Posterior vena cava (tissue), 2 donors: ENCODE measurements around the gene ATP2B2. TPM values are rescaled to one million over a fixed set of nuclear protein-coding genes. Genes with fewer than 3 reads are reported as not detected.

ENCODE experiments used
- DNase-seq: peaks from one replicate; pipeline ENCODE4 v3.0.0-alpha.2; 2020; ENCODE audit warnings: low spot score
- intact Hi-C, 2 donors: fragments of 100-400 bp; cut with DNase I; formaldehyde crosslinking; loops; one replicate each; pipeline versions ENCODE4 v1.14.1 to v1.14.2; 2022 to 2023
- total RNA-seq, 2 donors: library from RNA; stranded (reverse); fragmentation: NEBNext Ultra II Directional; extraction: Animal tissue kit (Norgen Biotek cat#: 25700); gene quantifications; one replicate each; pipeline ENCODE4 v1.2.1, GENCODE V29; 2021
- donor health status: DM: yes; HTN: yes; CAD: no.
- donor health status: DM: yes; HTN: yes; CAD: no.

Gene ATP2B2
- total RNA-seq, 2 donors from 2014 or later: 0.29 to 0.42 TPM

DNA sequence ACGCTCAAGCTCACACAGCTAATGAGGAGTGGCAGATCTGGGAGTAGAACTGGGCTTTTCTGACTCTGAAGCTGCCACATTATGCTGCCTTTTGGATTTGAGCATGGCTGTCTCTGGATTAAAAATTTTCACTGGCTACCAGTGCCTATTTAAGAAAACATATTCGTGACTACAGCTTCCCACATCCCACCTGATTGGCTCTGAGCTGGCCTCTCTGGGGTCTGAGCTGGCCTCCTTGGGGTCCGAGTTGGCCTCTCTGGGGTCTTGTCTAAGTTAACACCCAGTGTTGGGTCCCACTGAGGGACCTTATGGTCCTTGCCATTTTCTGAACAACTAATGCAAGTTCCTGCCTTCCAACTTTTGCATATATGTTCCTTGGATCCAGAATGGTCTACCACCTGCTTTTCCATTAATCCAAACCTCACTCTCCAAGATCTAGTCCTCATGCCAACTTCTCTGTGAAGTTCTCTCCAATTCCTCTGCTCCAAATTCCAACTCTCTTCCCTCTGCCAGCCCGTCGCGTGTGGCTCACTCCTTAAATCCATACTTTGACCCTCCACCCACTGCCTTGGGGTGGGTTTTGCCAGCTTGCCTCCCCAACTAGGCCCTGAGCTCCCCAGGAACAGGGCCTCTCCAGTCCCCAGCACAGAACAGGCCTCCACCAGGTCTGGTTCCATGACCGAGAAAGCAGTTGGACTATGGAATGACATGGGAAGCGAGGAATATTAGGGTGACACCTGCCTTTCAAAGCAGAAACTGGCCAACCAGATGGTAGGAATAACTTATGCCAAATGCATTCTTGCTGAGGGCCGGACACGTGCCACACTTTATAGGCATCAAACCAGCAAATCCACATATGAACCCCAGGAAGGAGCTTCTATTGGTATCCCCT lies 42.5 kb downstream of the ATP2B2 start:
- no peak for DNase-seq
- intact Hi-C loops: no loop called here

DNA sequence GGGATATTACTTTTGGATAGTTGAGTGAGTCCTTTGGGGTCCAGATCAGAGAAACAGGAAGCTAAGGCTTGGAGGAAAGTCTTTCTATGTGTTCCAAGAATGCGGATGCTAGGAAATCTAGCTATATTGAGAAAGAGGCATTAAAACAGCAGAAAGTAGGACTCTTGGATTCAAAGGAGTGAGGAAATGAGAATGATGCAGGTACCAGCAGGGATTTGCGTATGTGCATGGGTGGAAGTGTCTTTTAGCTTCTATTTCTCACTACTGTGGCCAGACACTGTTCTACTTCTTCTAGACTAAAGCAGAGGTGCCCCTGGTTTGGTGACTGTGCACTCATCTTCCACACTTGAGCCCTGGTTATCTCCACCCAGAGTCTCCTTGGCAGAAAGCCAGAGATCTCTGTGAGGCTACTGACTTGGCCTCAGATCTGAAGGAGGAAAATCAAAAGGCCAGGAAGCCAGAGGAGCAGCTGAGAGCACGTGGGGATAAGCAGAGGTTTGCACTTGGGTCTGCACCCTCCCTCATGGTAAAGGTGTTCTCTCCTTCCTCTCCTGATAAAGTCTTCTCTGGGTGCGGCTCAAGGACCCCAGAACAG lies 44.3 kb downstream of the ATP2B2 start:
- intact Hi-C loops: no loop called here
- DNase-seq: no peak

GRCh38 chr3:10459954-10460754 lies 45.2 kb downstream of the ATP2B2 start:
- no peak for DNase-seq
- intact Hi-C loops: no loop called here

GRCh38 chr3:10457560-10457959 lies 47.8 kb downstream of the ATP2B2 start:
- intact Hi-C loops: no loop called here
- DNase-seq: no peak

DNA sequence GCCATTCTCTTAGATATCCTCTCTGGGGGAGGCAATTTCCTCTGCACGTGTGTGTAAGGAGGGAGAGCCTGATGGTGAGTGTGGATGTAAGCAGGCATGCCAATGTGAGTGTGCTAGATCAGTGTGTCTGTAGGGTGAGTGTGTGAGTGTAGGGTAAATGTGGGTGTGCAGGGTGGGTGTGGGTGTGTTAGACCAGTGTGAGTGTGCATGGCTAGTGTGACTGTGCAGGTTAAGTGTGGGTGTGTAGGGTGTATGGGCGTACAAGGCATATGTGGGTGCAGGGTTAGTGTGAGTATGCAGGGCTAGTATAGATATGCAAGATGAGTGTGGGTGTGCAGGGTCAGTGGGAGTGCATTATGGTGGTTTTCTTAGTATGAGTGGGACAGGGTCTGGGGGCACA lies 48.4 kb downstream of the ATP2B2 start:
- intact Hi-C loops: no loop called here

GRCh38 chr3:10455545-10455914 lies 49.9 kb downstream of the ATP2B2 start:
- no peak for DNase-seq

More for the DNA sequence above, 48.4 kb downstream of the ATP2B2 start:
- no peak for DNase-seq

GRCh38 chr3:10454907-10455544 lies 50.4 kb downstream of the ATP2B2 start:
- DNase-seq: no peak
- intact Hi-C loops: no loop called here

More at GRCh38 chr3:10455545-10455914, 49.9 kb downstream of the ATP2B2 start:
- intact Hi-C loops: no loop called here

DNA sequence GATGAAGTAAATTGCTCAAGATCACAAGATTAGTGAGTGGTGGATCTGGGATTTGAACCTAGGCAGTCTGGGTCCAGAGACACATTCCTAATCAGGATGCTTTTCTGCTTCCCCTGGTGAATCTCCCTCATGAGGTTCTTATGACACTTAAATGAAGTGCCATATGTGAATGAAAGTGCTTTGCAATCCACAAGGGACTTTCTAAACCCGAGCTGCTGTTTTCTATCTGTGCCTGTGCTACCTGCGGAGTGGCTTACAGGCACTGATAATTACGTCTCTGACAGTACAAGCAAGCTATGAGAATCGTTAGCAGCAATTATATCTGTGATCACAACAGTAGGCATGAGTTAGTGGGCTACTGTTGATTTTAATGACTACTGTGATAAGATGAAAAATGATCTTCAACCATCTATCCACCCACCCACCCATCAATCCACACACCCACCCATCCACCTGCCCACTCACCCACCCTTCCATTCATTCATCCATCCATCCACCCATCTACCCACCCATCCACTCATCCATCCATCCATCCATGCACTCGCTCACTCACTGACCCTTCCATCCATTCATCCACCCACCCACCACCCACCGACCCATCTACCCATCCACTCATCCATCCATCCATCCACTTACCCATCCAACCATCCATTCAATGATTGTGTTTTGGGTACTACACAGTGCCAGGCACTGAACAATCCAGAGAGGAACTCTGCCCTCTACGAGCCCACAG lies 51.8 kb downstream of the ATP2B2 start:
- intact Hi-C loops: no loop called here
- no peak for DNase-seq

DNA sequence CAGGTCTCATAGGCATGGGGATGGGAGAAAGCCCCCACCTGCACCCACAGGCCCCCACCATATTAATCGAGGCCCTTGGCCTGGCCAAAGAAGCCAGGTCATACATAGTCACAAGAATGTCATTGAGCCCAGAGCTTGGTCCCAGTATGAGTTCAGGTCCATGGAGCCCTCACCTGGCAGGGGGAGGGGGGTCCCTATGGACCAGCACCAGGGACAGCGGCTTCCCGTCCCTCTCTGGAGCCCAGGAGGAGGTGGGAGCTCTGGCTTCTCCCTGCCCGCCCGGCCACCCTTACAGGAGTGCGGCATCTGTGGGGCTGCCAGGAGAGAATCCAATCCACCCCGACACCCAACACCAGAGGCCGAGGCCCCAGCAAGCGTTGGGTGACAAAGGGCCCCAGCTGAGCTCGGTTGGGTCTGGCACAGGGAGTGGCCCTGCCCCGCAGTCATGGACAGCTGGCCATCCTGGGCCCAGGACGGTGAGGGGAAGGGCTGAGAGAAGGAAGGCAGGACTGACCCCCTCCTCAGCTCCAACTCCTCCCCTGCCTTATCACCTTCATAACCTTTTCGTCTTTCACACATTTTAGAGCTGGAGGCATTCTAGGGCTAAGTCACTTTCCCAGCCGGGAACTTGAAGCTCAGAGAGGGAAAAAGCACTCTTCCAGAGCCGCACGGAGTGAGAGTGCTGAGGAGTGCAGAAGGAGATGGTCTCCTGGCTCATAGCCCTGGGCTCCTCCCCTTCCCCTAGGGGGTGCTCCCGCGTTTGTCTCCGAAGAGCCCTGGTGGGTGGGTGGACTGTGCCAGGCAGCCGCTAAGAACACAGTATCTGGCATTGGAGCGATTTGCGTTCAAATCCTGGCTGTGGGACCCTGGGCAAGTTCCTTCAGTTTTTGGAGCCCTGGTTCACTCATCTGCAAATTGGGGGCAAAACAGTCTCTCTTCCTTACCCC lies 54.6 kb downstream of the ATP2B2 start:
- intact Hi-C loops: no loop called here
- no peak for DNase-seq

DNA sequence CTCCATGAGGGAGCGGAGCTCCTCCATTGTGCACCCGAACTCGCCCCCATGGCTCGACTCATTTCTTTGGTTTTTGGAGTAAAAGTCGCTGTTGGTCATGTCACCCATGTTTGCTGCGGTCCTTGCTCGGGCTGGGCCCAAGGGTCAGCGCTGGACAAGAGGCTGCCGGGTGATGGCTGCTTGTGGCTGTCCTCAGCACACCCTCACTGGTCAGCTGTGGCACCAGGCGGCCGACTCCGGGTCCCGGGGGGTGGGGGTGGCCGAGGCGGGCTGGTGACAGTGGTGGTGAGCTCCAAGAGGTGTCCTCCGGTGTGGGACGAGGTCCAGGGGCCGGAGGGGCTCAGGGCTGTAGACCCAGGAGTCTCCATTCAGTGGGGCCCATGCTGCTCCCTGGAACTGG lies 56.0 kb downstream of the ATP2B2 start:
- intact Hi-C loops: no loop called here
- DNase-seq: no peak

- intact Hi-C loops: no loop called here
Observed at GRCh38 chr3:10448544-10448943, 56.8 kb downstream of the ATP2B2 start.

DNA sequence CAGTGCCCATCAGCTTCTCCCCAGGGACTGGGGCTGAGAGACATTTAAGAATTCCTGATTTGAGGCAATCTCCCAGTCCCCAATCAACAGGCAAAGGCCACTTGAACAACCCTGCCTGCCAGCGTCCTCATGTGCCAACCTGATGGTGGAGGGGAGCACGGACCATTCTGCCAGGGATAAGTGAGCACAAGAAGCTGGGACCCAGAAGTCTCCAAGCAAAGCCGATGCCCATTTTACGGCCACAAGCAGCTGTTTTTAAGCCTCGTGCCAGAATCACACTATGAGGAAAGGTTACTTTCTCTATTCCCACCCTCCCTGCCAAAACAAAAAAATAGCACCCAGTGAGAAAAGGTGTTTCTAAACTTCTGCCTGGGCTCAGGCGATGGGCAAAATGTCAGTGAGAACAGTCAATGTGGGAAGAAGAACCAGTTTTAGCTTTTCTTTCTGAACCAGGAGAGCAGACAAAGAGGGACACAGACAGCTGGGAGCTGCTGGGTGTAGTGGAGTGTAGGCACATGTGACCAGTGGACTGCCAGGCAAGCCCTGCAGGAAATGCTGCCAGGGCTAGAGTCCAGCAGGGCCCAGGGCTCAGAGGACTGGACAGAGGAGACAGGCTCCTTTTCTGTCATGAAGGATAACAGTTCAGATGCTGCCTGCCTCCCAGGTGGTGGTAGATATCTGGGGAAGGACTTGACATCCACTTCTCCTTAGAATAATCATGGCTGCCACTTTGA lies 57.7 kb downstream of the ATP2B2 start:
- no peak for DNase-seq
- intact Hi-C loops: no loop called here

More at GRCh38 chr3:10448544-10448943, 56.8 kb downstream of the ATP2B2 start:
- DNase-seq: no peak

GRCh38 chr3:10447110-10447509 lies 58.3 kb downstream of the ATP2B2 start:
- intact Hi-C loops: no loop called here
- DNase-seq: no peak

GRCh38 chr3:10445561-10446175 lies 59.7 kb downstream of the ATP2B2 start:
- intact Hi-C loops: no loop called here
- no peak for DNase-seq

DNA sequence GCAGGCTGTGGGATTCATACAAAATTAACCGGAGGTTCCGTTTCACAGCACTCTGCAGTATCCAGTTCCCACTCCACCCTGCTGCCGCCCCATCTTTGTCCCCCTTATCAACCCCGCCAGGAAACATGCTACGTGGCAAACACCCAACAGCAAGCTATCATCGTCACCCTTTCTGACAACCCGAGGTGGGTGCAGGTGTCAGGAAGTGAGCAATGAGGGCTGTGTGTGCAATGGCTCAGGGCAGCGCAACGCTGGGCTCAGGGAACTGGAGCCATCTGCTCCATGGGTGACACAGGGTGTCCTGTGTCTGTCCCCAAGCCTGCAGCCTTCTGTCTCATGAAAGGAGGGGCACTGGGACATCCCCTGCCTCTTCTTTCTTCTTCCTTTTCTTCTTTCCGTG lies 60.9 kb downstream of the ATP2B2 start:
- no peak for DNase-seq
- intact Hi-C loops: no loop called here

GRCh38 chr3:10444110-10444429 lies 61.3 kb downstream of the ATP2B2 start:
- no peak for DNase-seq
- intact Hi-C loops: no loop called here
